Measurements from ENCODE around the gene PKMYT1. TPM values are rescaled to one million over a fixed set of nuclear protein-coding genes. Genes with fewer than 3 reads are reported as not detected.

Gene PKMYT1
- total and polyA plus RNA-seq, 2 experiments from 2014 or later: 90.9 to 100 TPM

- DNase-seq (ENCODE audit: low spot score) (peak; percentile 33), ATAC-seq (no peak; the same call in 2 of the 3 replicates)
- Mint-ChIP-seq H3K27me3 (ENCODE audit: insufficient read depth, low read depth, poor library complexity) (peaks cover 51% of the 10 kb centered on the region), H3K9me3 (peaks cover 7% of the 10 kb centered on the region; the same call in 2 of the 3 replicates), H3K4me3 (peak overlapping the region; percentile 95), H3K4me1 (peaks cover 55% of the 10 kb centered on the region), H3K27ac (peak overlapping the region; percentile 92), H3K36me3 (ENCODE audit: low read depth) (peaks cover 44% of the 10 kb centered on the region)
- Histone ChIP-seq H3K4me1 (ENCODE audit: insufficient read depth) (peaks cover 59% of the 10 kb centered on the region), H2AFZ (no peak overlapping the region), H3K36me3 (ENCODE audit: insufficient read depth) (no peaks in the 10 kb centered on the region), H3K4me2 (peak overlapping the region; percentile 99), H3K27me3 (ENCODE audit: insufficient read depth) (no peaks in the 10 kb centered on the region; the same call in 1 of the 2 replicates), H3K27ac (ENCODE audit: low read depth) (peak overlapping the region; percentile 99), H3F3A (replicated peaks; ENCODE audit: low read depth) (peaks cover 58% of the 10 kb centered on the region), H3K4me3 (peak overlapping the region; percentile 99), H3K79me2 (replicated peaks; ENCODE audit: insufficient read depth) (peaks cover 34% of the 10 kb centered on the region), H4K20me1 (replicated peaks; ENCODE audit: insufficient read depth) (peaks cover 30% of the 10 kb centered on the region), H3K9me2 (ENCODE audit: insufficient read depth) (no peaks in the 10 kb centered on the region)
- TF ChIP-seq ZNF114 (CRISPR knock-in tag; IDR thresholded peaks at IDR 0.05): no peak
- TF ChIP-seq POLR2AphosphoS5 (IDR thresholded peaks at IDR 0.05; ENCODE audit: low read depth): no peak
- TF ChIP-seq REST (IDR thresholded peaks at IDR 0.05; ENCODE audit: unreplicated experiment): no peak
- TF ChIP-seq EZH2 (IDR thresholded peaks at IDR 0.05; ENCODE audit: low read depth, unreplicated experiment): no peak
- no peak for TF ChIP-seq ETS1 (IDR thresholded peaks at IDR 0.05)
- TF ChIP-seq ZNF331 (CRISPR knock-in tag; IDR thresholded peaks at IDR 0.05; ENCODE audit: low read depth): no peak
- TF ChIP-seq STAT1 (IDR thresholded peaks at IDR 0.05; ENCODE audit: unreplicated experiment): no peak
- TF ChIP-seq JUNB (IDR thresholded peaks at IDR 0.05; ENCODE audit: unreplicated experiment): no peak
- TF ChIP-seq NANOG (IDR thresholded peaks at IDR 0.05; ENCODE audit: borderline replicate concordance): no peak
- no peak for TF ChIP-seq EZH2phosphoT487 (IDR thresholded peaks at IDR 0.05; ENCODE audit: unreplicated experiment)
- no peak for TF ChIP-seq ZNF462 (CRISPR knock-in tag; IDR thresholded peaks at IDR 0.05)
- TF ChIP-seq CTCF (conservative IDR thresholded peaks at IDR 0.05; ENCODE audit: low read depth in 2 of 2): no peak
- no peak for TF ChIP-seq CREB1 (CRISPR knock-in tag; IDR thresholded peaks at IDR 0.05; ENCODE audit: low read depth)
Measured at GRCh38 chr16:3017344-3017743, 37.1 kb upstream of the PKMYT1 start.

Data from GM23338 (cell line).